Left lung (tissue), 10 donors: ENCODE measurements around the gene CLK1. TPM values are rescaled to one million over a fixed set of nuclear protein-coding genes. Genes with fewer than 3 reads are reported as not detected.

Source experiments
- ATAC-seq: fragments of 200-7000 bp; cut with Tn5 transposase; one replicate; pipeline ENCODE4 v1.9.1; 2020; ENCODE audit warnings: moderate library complexity
- DNase-seq, 4 donors: peaks; one replicate each; pipeline ENCODE4 v3.0.0-alpha.2; 2013 to 2020
- H3K27ac ChIP-seq, 2 donors: fragments of 200-600 bp; sonication (generic) in 1 of 2; one replicate each; pipeline versions ENCODE4 v1.5.0 to v1.8.0; 2020 to 2021
- H3K27me3 ChIP-seq, 2 donors: fragments of 200-600 bp; sonication (generic) in 1 of 2; one replicate each; pipeline versions ENCODE4 v1.5.0 to v1.8.0; 2020 to 2021
- H3K36me3 ChIP-seq, 2 donors: fragments of 200-600 bp; sonication (generic) in 1 of 2; one replicate each; pipeline versions ENCODE4 v1.5.0 to v1.8.0; 2020 to 2021
- H3K4me1 ChIP-seq, 2 donors: fragments of 200-600 bp; one replicate each; pipeline ENCODE4 v1.8.0; 2021
- H3K4me3 ChIP-seq, 2 donors: fragments of 200-600 bp; sonication (generic) in 1 of 2; one replicate each; pipeline versions ENCODE4 v1.5.0 to v1.8.0; 2020 to 2021; ENCODE audit warnings: mild to moderate bottlenecking in 1 of 2
- H3K9me3 ChIP-seq, 2 donors: fragments of 200-600 bp; sonication (generic) in 1 of 2; one replicate each; pipeline versions ENCODE4 v1.5.0 to v1.8.0; 2020 to 2021
- CTCF ChIP-seq, 2 donors: fragments of 200-600 bp; sonication (generic) in 1 of 2; IDR thresholded peaks; one replicate each; pipeline versions ENCODE4 v1.5.0 to v1.8.0; 2021; ENCODE audit warnings: antibody characterized with exemption in 2 of 2
- intact Hi-C, 2 donors: fragments of 100-400 bp; cut with DNase I; formaldehyde crosslinking; loops; one replicate each; pipeline versions ENCODE4 v1.11.2 to v1.14.2; 2022
- polyA plus RNA-seq, 6 donors: library from polyadenylated mRNA; unstranded; fragments of 120-200 nt; gene quantifications; one replicate each; pipeline ENCODE4 v1.2.1, GENCODE V29; 2013; ENCODE audit not compliant: insufficient read length in 6 of 6
- total RNA-seq, 2 donors: library from RNA; stranded (reverse); fragmentation: NEBNext Ultra II Directional; extraction: Animal tissue kit (Norgen Biotek cat#: 25700); gene quantifications; one replicate each; pipeline ENCODE4 v1.2.1, GENCODE V29; 2021
- donor health status: DM: no; HTN: yes; CAD: no.
- donor health status: DM: no; HTN: no; CAD: no.

Gene CLK1
- total and polyA plus RNA-seq, 8 donors: 75.9 to 423 (median 307) TPM

- Histone ChIP-seq H3K9me3 (no peaks in the 10 kb centered on the region), H3K27me3 (no peaks in the 10 kb centered on the region), H3K4me1 (peaks cover 32 to 60% of the 10 kb centered on the region in 2 donors), H3K4me3 (peak overlapping the region; percentile 80 to 98), H3K27ac (peak overlapping the region; percentile 100), H3K36me3 (peaks cover 0 to 22% of the 10 kb centered on the region in 2 donors)
- intact Hi-C loops: no loop called here
- peak; percentile 3 for ATAC-seq
- DNase-seq: peak in 1 of 4 donors; percentile 36
- TF ChIP-seq CTCF (IDR thresholded peaks at IDR 0.05): no peak
Observed at GRCh38 chr2:200863782-200864175, 679 bp downstream of the CLK1 start.

GRCh38 chr2:200862532-200863000 is 1.9 kb downstream of the CLK1 start:
- Histone ChIP-seq H3K36me3 (peaks cover 0 to 34% of the 10 kb centered on the region in 2 donors), H3K4me1 (peaks cover 29 to 73% of the 10 kb centered on the region in 2 donors), H3K4me3 (peak overlapping the region; percentile 80 to 98), H3K27ac (peak overlapping the region; percentile 100), H3K27me3 (no peaks in the 10 kb centered on the region), H3K9me3 (no peaks in the 10 kb centered on the region)
- ATAC-seq (no peak), DNase-seq (peak in 2 of 4 donors; percentile 42 to 76)
- intact Hi-C loops: no loop called here
- TF ChIP-seq CTCF (IDR thresholded peaks at IDR 0.05): no peak

- peak overlapping the region; percentile 100 for H3K27ac ChIP-seq
- intact Hi-C loops: no loop called here
Observed at GRCh38 chr2:200861617-200862155, 2.8 kb downstream of the CLK1 start.

GRCh38 chr2:200860092-200860795 is 4.2 kb downstream of the CLK1 start:
- H3K36me3 ChIP-seq: peaks cover 0 to 57% of the 10 kb centered on the region in 2 donors
- peaks cover 27 to 64% of the 10 kb centered on the region in 2 donors for H3K4me1 ChIP-seq
- DNase-seq (peak in 2 of 4 donors; percentile 6 to 26), ATAC-seq (no peak)
- H3K27ac ChIP-seq: peak overlapping the region; percentile 36 to 37
- H3K9me3 ChIP-seq: no peaks in the 10 kb centered on the region
- no peaks in the 10 kb centered on the region for H3K27me3 ChIP-seq
- intact Hi-C loops: no loop called here
- no peak for TF ChIP-seq CTCF (IDR thresholded peaks at IDR 0.05)
- peak overlapping the region in 1 of 2 donors; percentile 98 for H3K4me3 ChIP-seq

More at GRCh38 chr2:200861617-200862155, 2.8 kb downstream of the CLK1 start:
- Histone ChIP-seq H3K4me3 (peak overlapping the region; percentile 80 to 98), H3K27me3 (no peaks in the 10 kb centered on the region), H3K4me1 (peaks cover 27 to 72% of the 10 kb centered on the region in 2 donors), H3K9me3 (no peaks in the 10 kb centered on the region), H3K36me3 (peaks cover 0 to 43% of the 10 kb centered on the region in 2 donors)
- DNase-seq: peak in 2 of 4 donors; percentile 10 to 19
- ATAC-seq: no peak
- TF ChIP-seq CTCF (IDR thresholded peaks at IDR 0.05): no peak

GRCh38 chr2:200856806-200857205 is 7.7 kb downstream of the CLK1 start:
- TF ChIP-seq CTCF (IDR thresholded peaks at IDR 0.05): no peak
- no peak for ATAC-seq
- intact Hi-C loops: no loop called here

More at GRCh38 chr2:200856806-200857205, 7.7 kb downstream of the CLK1 start:
- no peaks in the 10 kb centered on the region for H3K27me3 ChIP-seq
- peaks cover 26 to 56% of the 10 kb centered on the region in 2 donors for H3K4me1 ChIP-seq
- peaks cover 4 to 91% of the 10 kb centered on the region in 2 donors for H3K36me3 ChIP-seq
- H3K27ac ChIP-seq: no peak overlapping the region
- H3K9me3 ChIP-seq: no peaks in the 10 kb centered on the region
- no peak overlapping the region for H3K4me3 ChIP-seq
- no peak for DNase-seq
